ENCODE results near the gene ARHGAP12. TPM values are rescaled to one million over a fixed set of nuclear protein-coding genes. Genes with fewer than 3 reads are reported as not detected.

Gene ARHGAP12
- total and polyA plus RNA-seq, 2 donors (not counting 3 experiments of a cell fraction or from before 2014, with no cell fraction given), result 5.8 to 19.3 TPM

DNA sequence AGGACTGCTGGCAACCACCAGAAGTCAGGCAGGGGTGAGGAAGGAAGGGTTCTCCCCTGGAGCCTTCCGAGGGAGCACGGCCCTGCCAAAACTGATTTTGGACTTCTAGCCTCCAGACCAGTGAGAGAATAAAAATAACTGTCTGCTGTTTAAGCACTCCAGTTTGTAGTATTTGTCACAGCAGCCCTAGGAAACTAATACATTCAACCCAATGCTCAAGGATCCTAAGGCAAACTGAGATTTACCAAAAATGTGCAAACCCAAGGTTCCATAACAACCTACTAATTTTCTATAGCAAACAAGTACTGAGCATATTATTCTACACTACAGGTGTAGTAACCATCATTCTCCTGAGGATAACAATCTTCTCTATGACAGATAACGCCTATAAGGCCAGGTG, 18.6 kb downstream of the ARHGAP12 start:
- no peaks in the 10 kb centered on the region for H3K36me3 ChIP-seq (ENCODE audit: control insufficient read depth in 2 of 2, extremely low read depth in 1 of 2, insufficient read depth in 2 of 2, low read length in 2 of 2)
- no peak for TF ChIP-seq POLR2A (IDR thresholded peaks at IDR 0.05; ENCODE audit: low read depth, low read length)
- intact Hi-C loops (cut with micrococcal nuclease) (no loop called here), dilution Hi-C loops (cut with MboI; ENCODE audit: extremely low pct_ligation_motif_present, low sequenced_read_pairs) (no loop called here)
- no peak for DNase-seq (ENCODE audit: low read depth, low spot score)
- no peak overlapping the region for H3K9ac ChIP-seq (replicated peaks; ENCODE audit: extremely low read depth, insufficient read depth, low read length)
- POLR2A ChIA-PET, result no interaction called here
- peaks cover 13% of the 10 kb centered on the region for H3K79me2 ChIP-seq (ENCODE audit: control insufficient read depth, insufficient read depth, low read length)
- no peaks in the 10 kb centered on the region for H3K9me3 ChIP-seq (replicated peaks; ENCODE audit: control insufficient read depth, insufficient read depth, low read length)
- no peak overlapping the region for H3K27ac ChIP-seq (ENCODE audit: insufficient read depth, low read depth, low read length)
- FAIRE-seq, result no peak
- CTCF ChIA-PET, result no interaction called here
- BruUV-seq (replicated peaks), result no TSS peak
- peaks cover 22% of the 10 kb centered on the region for H3K4me1 ChIP-seq (ENCODE audit: control insufficient read depth, extremely low read depth, insufficient read depth, low read length)
- H4K20me1 ChIP-seq (replicated peaks; ENCODE audit: control insufficient read depth, extremely low read depth, insufficient read depth, low read length), result no peaks in the 10 kb centered on the region
- H2AFZ ChIP-seq (ENCODE audit: low read depth, low read length), result no peak overlapping the region
- no peak overlapping the region for H3K4me3 ChIP-seq (replicated peaks in 1 of 3; ENCODE audit: insufficient read depth in 1 of 3, low read depth in 1 of 3, low read length in 3 of 3)
- no peaks in the 10 kb centered on the region for H3K9me1 ChIP-seq (replicated peaks; ENCODE audit: control insufficient read depth, extremely low read depth, insufficient read depth, low read length)
- H3K27me3 ChIP-seq (ENCODE audit: control insufficient read depth in 2 of 2, insufficient read depth in 2 of 2, low read length in 2 of 2), result no peaks in the 10 kb centered on the region
- no peak overlapping the region for H3K4me2 ChIP-seq (ENCODE audit: insufficient read depth, low read length)

DNA sequence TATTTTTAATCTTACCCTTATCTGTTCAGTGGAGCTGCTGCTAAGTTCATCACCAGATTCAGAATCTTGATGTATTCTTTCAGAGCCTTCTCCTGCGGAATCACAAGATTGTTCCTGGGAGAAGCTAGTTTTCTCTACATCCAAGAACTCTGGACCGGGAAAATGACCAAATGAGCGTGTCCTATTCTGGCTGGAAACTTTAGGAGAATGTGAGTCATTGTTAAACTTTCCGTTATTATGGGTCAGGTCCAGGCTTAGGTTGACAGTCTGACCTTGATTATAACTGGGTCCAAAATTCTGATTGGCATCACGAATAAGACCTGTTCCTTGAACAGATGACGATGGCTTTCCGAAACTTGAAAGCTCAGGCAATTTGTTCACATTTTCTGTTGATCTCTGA, 20.5 kb downstream of the ARHGAP12 start:
- H3K9me3 ChIP-seq (replicated peaks; ENCODE audit: control insufficient read depth, insufficient read depth, low read length), result no peaks in the 10 kb centered on the region
- no peak overlapping the region for H3K4me2 ChIP-seq (ENCODE audit: insufficient read depth, low read length)
- intact Hi-C loops (cut with micrococcal nuclease) (no loop called here), dilution Hi-C loops (cut with MboI; ENCODE audit: extremely low pct_ligation_motif_present, low sequenced_read_pairs) (no loop called here)
- FAIRE-seq (peak; percentile 72), DNase-seq (ENCODE audit: low read depth, low spot score) (no peak)
- no peak overlapping the region for H3K27ac ChIP-seq (ENCODE audit: insufficient read depth, low read depth, low read length)
- H3K36me3 ChIP-seq (ENCODE audit: control insufficient read depth in 2 of 2, extremely low read depth in 1 of 2, insufficient read depth in 2 of 2, low read length in 2 of 2), result no peaks in the 10 kb centered on the region
- no peak overlapping the region for H3K9ac ChIP-seq (replicated peaks; ENCODE audit: extremely low read depth, insufficient read depth, low read length)
- TF ChIP-seq EZH2 (IDR thresholded peaks at IDR 0.05; ENCODE audit: borderline replicate concordance, low read depth, low read length, severe bottlenecking) (no peak), MAX (IDR thresholded peaks at IDR 0.05; ENCODE audit: insufficient read depth, insufficient read length) (no peak), FOS (IDR thresholded peaks at IDR 0.05; ENCODE audit: borderline replicate concordance, insufficient read depth, low read length) (no peak), JUN (IDR thresholded peaks at IDR 0.05; ENCODE audit: borderline replicate concordance, insufficient read depth, insufficient read length, low read depth) (no peak), POLR2A (IDR thresholded peaks at IDR 0.05; ENCODE audit: low read depth, low read length) (no peak), MYC (IDR thresholded peaks at IDR 0.05; ENCODE audit: low read depth, low read length) (no peak), POLR2AphosphoS5 (IDR thresholded peaks at IDR 0.05; ENCODE audit: insufficient read depth, low read depth, low read length) (no peak), GATA2 (IDR thresholded peaks at IDR 0.05; ENCODE audit: insufficient read depth, insufficient read length, low read depth, low read length) (no peak)
- TF ChIP-seq, protein P1, sequence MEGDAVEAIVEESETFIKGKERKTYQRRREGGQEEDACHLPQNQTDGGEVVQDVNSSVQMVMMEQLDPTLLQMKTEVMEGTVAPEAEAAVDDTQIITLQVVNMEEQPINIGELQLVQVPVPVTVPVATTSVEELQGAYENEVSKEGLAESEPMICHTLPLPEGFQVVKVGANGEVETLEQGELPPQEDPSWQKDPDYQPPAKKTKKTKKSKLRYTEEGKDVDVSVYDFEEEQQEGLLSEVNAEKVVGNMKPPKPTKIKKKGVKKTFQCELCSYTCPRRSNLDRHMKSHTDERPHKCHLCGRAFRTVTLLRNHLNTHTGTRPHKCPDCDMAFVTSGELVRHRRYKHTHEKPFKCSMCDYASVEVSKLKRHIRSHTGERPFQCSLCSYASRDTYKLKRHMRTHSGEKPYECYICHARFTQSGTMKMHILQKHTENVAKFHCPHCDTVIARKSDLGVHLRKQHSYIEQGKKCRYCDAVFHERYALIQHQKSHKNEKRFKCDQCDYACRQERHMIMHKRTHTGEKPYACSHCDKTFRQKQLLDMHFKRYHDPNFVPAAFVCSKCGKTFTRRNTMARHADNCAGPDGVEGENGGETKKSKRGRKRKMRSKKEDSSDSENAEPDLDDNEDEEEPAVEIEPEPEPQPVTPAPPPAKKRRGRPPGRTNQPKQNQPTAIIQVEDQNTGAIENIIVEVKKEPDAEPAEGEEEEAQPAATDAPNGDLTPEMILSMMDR (IDR thresholded peaks at IDR 0.05; ENCODE audit: extremely low read depth in 1 of 2, insufficient read depth in 1 of 2, low read depth in 1 of 2, low read length in 2 of 2), result no peak
- peaks cover 20% of the 10 kb centered on the region for H3K79me2 ChIP-seq (ENCODE audit: control insufficient read depth, insufficient read depth, low read length)
- H3K9me1 ChIP-seq (replicated peaks; ENCODE audit: control insufficient read depth, extremely low read depth, insufficient read depth, low read length), result no peaks in the 10 kb centered on the region
- no peak overlapping the region for H2AFZ ChIP-seq (ENCODE audit: low read depth, low read length)
- CTCF ChIA-PET, result interaction anchor here (1.0 kb wide), 1 partner anchor 32 kb away, joined by 3 read pairs; no protein-coding TSS in a partner anchor
- POLR2A ChIA-PET, result no interaction called here
- TSS peak; percentile 28 for BruUV-seq (replicated peaks)
- no peak overlapping the region for H3K4me3 ChIP-seq (replicated peaks in 1 of 3; ENCODE audit: insufficient read depth in 1 of 3, low read depth in 1 of 3, low read length in 3 of 3)
- H3K4me1 ChIP-seq (ENCODE audit: control insufficient read depth, extremely low read depth, insufficient read depth, low read length), result peaks cover 18% of the 10 kb centered on the region
- H3K27me3 ChIP-seq (ENCODE audit: control insufficient read depth in 2 of 2, insufficient read depth in 2 of 2, low read length in 2 of 2), result no peaks in the 10 kb centered on the region
- no peaks in the 10 kb centered on the region for H4K20me1 ChIP-seq (replicated peaks; ENCODE audit: control insufficient read depth, extremely low read depth, insufficient read depth, low read length)

Measured in endothelial cell of umbilical vein (primary cell).